ENCODE results near the gene MICAL3. TPM values are rescaled to one million over a fixed set of nuclear protein-coding genes. Genes with fewer than 3 reads are reported as not detected.

Gene MICAL3
- total and polyA plus RNA-seq, 9 of the 15 experiments (the other 6 are each of a cell fraction or from before 2014, with no cell fraction given) = 0.53 to 32.1 (median 12.3) TPM

DNA sequence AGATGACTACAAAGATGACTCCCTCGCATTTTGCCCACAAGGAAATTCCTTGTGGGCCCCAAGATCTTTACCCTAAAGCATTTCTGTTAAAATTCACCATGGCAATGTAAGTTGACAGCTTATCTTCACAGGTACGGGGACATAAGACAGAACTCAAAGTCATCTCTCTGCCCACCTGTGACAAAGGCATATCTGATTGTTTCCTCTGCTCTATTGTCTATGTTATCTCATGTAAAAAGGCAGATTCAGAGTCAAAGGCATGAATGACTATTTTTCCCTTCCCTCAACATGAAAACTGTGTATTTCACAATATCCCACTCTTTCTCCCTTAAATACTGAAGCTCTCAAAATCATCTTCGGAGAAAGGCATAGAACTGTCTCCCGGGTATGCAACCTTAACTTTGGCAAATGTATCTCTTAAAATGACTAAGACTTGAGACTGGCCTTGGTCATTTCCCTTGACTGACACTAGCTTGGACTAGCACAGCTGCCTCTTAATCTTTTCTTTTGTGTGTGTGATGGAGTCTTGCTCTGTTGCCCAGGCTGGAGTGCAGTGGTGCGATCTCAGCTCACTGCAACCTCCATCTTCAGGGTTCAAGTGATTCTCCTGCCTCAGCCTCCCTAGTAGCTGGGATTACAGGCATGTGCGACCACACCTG lies 103.2 kb downstream of the MICAL3 start:
- no peaks in the 10 kb centered on the region for H3K9me3 ChIP-seq (replicated peaks; ENCODE audit: control insufficient read depth, insufficient read depth, low read depth, low read length)
- ATAC-seq = no peak
- CTCF ChIA-PET (ENCODE audit: low intra/inter-chr PET ratio) = no interaction called here
- peaks cover 44% of the 10 kb centered on the region for H4K20me1 ChIP-seq (replicated peaks; ENCODE audit: control insufficient read depth, insufficient read depth, low read length)
- DNase-seq (ENCODE audit: extremely low read depth in 1 of 4, low spot score in 3 of 4) = no peak
- no peak overlapping the region for H3K27ac ChIP-seq (ENCODE audit: extremely low read depth, low read depth, low read length)
- no peak overlapping the region for H3K9ac ChIP-seq (ENCODE audit: insufficient read depth in 1 of 2, low read depth in 2 of 2, low read length in 2 of 2)
- no peak overlapping the region for H3K4me3 ChIP-seq
- no TSS peak for BruUV-seq (replicated peaks)
- POLR2A ChIA-PET = interaction anchor here (0.5 to 2.3 kb wide), 6 partner anchors 10 to 388 kb away, joined by 3 to 8 read pairs (median 3); no protein-coding TSS in a partner anchor
- peaks cover 49 to 60% of the 10 kb centered on the region in 2 experiments for H3K4me1 ChIP-seq (replicated peaks in 1 of 2; ENCODE audit: control insufficient read depth in 2 of 2, insufficient read depth in 2 of 2, low read length in 2 of 2)
- no peak overlapping the region for H2AFZ ChIP-seq (ENCODE audit: low read depth, low read length)
- peaks cover 8% of the 10 kb centered on the region for H3K9me1 ChIP-seq (ENCODE audit: control insufficient read depth, insufficient read depth, low read length)
- no peaks in the 10 kb centered on the region for H3K27me3 ChIP-seq (ENCODE audit: control insufficient read depth in 2 of 2, insufficient read depth in 2 of 2, low read length in 2 of 2)
- in situ Hi-C loops (cut with MboI) (no loop called here), intact Hi-C loops (cut with micrococcal nuclease) (loop anchor here (2.0 kb wide), 2 partner anchors 60 to 80 kb away; no protein-coding TSS in a partner anchor)
- no peak overlapping the region for H3K4me2 ChIP-seq (ENCODE audit: insufficient read depth, low read length)
- peak; percentile 59 for FAIRE-seq
- peaks cover 68% of the 10 kb centered on the region for H3K79me2 ChIP-seq (ENCODE audit: control insufficient read depth, insufficient read depth, low read length)
- no peaks in the 10 kb centered on the region for H3K36me3 ChIP-seq (ENCODE audit: control insufficient read depth, insufficient read depth, low read length)
- WGBS (ENCODE audit: insufficient coverage, low coverage, missing lambda C conversion rate) = 37% methylated on average over 6 of the region's 6 CpGs
- TF ChIP-seq ZNF3 (CRISPR knock-in tag; IDR thresholded peaks at IDR 0.05) = no peak
- TF ChIP-seq ZZZ3 (IDR thresholded peaks at IDR 0.05) = no peak
- peak; percentile 89 for TF ChIP-seq SOX6 (IDR thresholded peaks at IDR 0.05)
- no peak for TF ChIP-seq SNIP1 (IDR thresholded peaks at IDR 0.05; ENCODE audit: low read depth)
- no peak for TF ChIP-seq TFE3 (CRISPR knock-in tag; IDR thresholded peaks at IDR 0.05)
- TF ChIP-seq SETDB1 (IDR thresholded peaks at IDR 0.05; ENCODE audit: low read length) = no peak
- TF ChIP-seq HNRNPL (IDR thresholded peaks at IDR 0.05; ENCODE audit: low read depth, low read length) = no peak
- TF ChIP-seq PBX2 (CRISPR knock-in tag; IDR thresholded peaks at IDR 0.05; ENCODE audit: low read depth) = no peak
- no peak for TF ChIP-seq PBX2 (tag; conservative IDR thresholded peaks at IDR 0.05; ENCODE audit: low read depth)
- no peak for TF ChIP-seq PML (IDR thresholded peaks at IDR 0.05; ENCODE audit: low read length)
- peak; percentile 13; the same call in 1 of the 2 replicates for TF ChIP-seq ARID1B (IDR thresholded peaks at IDR 0.05)
- TF ChIP-seq ZNF23 (CRISPR knock-in tag; IDR thresholded peaks at IDR 0.05) = no peak
- TF ChIP-seq, protein P1, sequence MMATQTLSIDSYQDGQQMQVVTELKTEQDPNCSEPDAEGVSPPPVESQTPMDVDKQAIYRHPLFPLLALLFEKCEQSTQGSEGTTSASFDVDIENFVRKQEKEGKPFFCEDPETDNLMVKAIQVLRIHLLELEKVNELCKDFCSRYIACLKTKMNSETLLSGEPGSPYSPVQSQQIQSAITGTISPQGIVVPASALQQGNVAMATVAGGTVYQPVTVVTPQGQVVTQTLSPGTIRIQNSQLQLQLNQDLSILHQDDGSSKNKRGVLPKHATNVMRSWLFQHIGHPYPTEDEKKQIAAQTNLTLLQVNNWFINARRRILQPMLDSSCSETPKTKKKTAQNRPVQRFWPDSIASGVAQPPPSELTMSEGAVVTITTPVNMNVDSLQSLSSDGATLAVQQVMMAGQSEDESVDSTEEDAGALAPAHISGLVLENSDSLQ (IDR thresholded peaks at IDR 0.05) = peak; percentile 45
- no peak for TF ChIP-seq PRPF4 (IDR thresholded peaks at IDR 0.05; ENCODE audit: insufficient read depth, low read depth, low read length, poor library complexity, severe bottlenecking)
- no peak for TF ChIP-seq MITF (IDR thresholded peaks at IDR 0.05)

Measured in K562 (cell line).